ENCODE results near the gene GLB1L2.

The GLB1L2 gene

DNA sequence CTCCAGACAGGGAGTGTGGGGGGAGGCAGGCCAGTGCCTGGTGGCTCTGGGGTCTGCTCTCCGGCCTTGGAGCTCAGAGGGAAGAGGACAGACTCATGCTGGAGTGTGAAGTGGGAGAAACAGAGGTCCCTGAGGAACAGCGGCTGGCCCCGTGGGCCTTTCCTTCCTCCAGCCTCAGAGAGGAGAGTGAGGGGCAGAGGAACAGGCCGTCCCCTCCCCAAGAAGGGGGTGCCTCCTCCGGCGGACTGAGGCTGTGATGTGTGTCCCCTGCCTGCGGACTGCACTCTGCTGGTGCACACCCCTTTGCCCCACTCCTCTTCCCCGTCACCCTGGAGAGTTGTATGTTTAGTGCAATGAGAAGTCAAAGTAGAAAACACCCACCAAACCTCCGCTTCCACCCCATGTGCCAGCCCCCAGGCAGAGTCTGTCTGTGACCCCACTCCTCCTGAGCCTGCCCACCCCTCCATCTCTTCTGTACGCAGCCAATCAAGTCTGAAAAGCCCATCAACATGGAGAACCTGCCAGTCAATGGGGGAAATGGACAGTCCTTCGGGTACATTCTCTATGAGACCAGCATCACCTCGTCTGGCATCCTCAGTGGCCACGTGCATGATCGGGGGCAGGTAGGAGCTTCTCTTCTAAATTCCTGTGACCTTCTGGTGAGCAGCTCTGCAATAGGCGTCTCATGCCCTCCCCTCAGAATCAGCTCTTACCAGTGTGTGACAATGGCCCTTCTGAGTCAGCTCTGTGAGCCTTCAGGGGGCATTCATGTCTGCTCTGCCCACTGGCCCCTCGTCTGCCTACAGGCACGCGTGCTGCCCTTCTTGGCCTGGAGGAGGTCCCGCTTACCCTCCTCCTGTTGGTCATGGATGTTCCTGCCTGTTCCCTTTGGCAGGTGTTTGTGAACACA lies 39.0 kb downstream of the GLB1L2 start:
- no peak for DNase-seq

GRCh38 chr11:134371436-134372185 lies 39.8 kb downstream of the GLB1L2 start:
- no peak for DNase-seq

DNA sequence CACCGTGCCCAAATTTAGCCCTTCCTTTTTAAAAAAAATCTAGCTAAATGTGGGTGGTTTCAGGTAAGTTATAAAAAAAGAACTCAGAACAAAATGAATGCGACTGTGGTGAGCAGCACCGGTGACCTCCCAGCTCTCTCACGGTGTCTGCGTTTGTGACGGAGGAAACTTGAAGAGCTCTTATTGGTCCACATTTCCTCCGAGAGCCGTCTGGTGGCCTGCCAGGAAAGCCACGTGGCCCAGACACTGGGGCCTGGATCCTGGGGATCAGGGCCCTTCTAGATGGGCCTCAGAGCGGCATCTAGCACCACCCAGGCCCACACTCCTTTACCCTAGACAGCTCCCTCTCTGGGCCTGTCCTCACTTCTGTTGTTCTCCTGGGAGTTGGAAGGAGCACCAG lies 40.7 kb downstream of the GLB1L2 start:
- DNase-seq: no peak

DNA sequence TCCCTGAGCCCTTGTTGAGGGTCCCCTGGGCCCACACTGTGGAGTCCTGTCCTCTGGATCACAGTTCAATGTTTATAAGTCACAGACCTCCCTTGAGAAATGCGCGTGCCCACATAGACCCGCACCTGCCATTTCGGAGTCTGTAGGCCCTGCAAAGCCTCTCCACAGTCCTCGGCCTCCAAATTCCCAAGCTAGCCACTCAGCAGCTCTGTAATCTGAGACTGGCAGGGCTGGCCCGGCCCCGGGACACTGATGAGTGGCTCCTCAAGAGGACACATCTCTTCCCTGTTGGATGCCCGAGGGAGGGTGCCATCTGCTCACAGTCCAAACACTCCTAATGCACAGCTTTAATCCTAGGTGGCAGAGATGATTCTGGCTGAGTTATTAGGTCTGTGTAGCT lies 41.2 kb downstream of the GLB1L2 start:
- DNase-seq: no peak

DNA sequence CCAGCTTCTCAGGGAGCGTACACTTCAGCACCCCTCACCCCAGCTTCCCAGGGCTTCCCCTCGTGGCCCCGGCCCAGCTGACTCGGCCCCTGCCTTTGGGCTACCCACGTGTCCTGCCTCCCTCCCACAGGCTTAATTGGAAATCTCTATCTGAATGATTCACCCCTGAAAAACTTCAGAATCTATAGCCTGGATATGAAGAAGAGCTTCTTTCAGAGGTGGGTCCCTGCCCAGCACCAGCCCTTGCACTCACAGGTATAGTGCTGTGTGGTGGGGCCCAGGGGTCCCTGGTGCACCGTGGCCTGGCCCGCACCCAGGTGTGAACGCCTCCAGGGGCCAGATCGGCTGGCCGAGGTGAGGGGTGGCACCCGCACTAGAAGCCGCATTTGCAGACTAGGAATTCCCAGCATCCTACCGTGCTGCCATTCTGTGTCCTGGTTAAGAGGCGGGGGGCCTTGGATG lies 41.8 kb downstream of the GLB1L2 start:
- no peak for DNase-seq

DNA sequence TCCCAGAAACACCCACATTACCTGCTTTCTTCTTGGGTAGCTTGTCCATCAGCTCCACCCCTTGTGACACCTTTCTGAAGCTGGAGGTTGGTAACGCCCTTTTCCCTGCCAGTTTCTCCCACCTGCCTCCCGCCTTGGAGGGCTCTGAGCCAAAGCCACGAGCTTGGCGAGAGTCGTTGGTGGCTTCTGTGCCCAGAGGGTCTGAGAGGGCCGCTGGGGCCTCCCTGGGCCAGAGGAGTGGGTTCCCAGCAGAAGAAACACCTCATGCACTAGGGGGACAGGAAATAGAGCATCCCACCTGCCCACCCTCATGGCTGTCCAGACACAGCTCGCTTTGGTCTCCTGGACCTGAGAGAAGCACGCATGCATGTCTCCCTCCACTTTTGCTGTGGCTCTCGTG lies 42.4 kb downstream of the GLB1L2 start:
- no peak for DNase-seq

GRCh38 chr11:134374891-134375550 lies 43.2 kb downstream of the GLB1L2 start:
- no peak for DNase-seq

DNA sequence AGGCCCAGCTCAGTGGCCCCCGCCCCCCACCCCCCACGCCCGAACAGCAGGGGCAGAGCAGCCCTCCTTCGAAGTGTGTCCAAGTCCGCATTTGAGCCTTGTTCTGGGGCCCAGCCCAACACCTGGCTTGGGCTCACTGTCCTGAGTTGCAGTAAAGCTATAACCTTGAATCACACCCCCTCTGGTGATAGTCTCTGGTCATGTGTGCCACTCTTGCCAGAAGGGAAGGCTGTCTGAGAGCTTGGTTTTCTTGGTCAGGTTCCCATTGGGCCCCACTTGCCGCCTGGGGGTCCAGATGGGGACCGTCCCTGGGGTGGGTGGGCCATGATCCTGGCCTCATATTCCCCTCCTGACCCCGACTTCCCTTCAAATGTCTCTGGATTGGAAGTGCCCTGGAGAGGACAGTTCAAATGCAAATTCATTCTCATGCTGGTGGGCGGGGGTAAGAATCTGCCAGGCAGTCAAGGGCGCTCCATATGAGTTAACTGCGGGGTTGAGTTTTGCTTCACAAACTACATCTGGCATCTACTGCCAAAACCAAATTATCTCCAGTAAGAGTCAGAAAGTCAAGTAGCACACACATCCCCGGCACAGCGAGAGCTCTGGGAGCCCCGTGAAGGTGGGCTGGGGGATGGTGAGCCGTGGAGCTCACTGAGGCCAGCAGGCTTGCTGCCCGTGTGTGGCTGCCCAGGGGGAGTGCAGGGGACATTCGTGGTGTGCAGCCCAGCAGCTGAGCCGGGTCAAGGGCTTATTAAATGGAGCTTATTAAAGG lies 44.5 kb downstream of the GLB1L2 start:
- DNase-seq: no peak

- no peak for DNase-seq
These were observed 46.1 kb downstream of the GLB1L2 start for GRCh38 chr11:134377876-134378275.

GRCh38 chr11:134379241-134379640 lies 47.5 kb downstream of the GLB1L2 start:
- DNase-seq: no peak

GRCh38 chr11:134380229-134380628 lies 48.4 kb downstream of the GLB1L2 start:
- no peak for DNase-seq

GRCh38 chr11:134380785-134381184 lies 49.0 kb downstream of the GLB1L2 start:
- no peak for DNase-seq

DNA sequence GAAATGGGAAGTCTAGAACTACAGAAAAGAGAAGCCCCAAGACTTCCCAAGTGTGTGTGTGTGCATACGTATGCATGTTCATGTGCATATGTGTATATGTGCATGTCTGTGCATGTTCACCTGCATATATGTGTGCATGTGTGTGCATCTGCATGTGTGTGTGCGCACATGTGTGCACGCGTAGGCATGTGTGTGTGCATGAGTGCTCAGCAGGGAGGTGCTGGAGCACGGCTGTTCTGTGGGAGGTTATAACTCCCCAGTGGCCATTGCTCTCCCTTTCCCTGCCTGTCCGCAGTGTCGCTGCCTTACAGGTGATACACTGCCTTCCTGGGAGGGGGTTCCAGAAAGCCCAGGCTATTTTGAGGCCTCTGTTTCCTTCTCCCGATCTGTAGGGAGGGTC lies 50.5 kb downstream of the GLB1L2 start:
- DNase-seq: no peak

- DNase-seq: no peak
These were observed 51.0 kb downstream of the GLB1L2 start for GRCh38 chr11:134382830-134383229.

GRCh38 chr11:134383576-134384221 lies 51.9 kb downstream of the GLB1L2 start:
- no peak for DNase-seq

DNA sequence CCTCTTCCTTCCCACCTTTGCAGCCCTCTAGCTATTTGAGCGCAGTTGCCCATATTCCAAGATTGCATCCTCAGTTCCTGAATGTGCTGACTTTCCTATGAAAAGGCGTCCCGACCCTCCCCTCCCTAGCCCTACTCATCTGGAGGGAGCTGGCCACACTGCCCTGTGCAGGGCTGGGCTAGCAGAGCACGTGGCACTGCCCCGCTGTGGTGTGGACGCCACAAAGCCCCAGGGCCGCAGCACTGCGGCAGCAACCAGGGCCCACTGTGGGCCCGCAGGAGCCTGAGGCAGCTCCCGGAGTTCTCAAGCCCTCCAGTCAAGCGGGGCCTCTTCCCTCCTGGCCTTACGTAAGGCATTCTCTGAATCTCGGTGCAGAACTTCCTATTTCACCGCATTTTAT lies 52.6 kb downstream of the GLB1L2 start:
- no peak for DNase-seq

- DNase-seq: no peak
These were observed 53.4 kb downstream of the GLB1L2 start for GRCh38 chr11:134385171-134385570.

DNA sequence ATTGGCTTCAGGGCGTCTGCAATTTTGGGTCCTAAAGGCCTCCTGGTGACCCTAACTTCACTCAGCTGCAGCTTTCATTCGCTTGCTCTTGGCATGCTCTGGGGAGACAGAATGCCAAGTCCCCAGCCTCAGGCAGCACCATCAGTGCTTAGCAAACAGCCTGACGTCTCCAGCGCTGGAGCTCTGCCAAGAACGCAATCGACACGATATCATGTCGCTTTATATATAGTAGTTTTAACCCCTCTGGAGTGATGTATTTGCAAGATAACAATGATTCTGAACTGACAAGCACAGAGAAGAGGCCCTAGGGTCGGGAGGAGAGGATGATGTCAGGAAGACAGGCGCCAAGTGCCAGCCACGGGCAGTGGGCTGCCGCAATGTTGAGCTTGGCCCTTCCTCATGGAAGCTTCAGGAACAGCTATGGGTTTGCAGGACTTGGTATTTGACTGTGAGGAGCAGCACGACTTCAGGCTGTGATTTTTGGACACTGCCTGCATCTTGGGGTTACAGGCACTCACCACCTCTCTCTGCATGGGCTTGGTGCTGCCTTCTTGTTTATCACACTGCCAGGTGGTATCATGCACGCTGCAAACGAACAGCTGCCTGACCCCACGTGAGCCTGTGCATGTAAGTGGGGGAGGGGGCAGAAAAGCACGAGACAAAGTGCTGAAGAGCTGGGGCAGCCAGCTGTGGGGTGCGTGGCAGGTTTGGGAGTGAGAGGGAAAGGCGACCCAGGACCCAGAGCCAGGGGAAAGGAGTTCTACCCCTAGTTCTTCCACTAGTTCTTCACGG lies 54.2 kb downstream of the GLB1L2 start:
- no peak for DNase-seq

- peak; percentile 10 to 23 for DNase-seq
These were observed 55.2 kb downstream of the GLB1L2 start for GRCh38 chr11:134386945-134387344.

DNA sequence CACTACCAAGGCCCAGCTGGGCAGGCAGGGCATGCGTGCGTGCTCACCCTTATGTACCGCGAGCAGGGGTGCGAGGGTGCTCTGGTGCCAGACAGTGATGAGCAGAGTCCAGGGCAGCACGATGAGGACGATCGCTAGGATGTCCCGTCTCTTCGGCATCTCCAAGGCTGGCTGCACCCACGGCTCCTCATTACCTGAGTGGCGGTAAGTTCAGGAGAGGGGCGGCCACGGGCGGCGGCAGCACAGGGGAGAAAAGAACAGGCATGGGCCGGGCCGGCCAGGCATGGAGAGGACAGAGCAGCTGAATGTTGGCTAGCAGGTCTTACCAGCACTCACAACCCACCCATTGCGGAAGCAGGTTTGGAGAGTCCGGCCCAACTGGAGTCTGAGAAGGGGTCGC lies 55.7 kb downstream of the GLB1L2 start:
- no peak for DNase-seq

DNA sequence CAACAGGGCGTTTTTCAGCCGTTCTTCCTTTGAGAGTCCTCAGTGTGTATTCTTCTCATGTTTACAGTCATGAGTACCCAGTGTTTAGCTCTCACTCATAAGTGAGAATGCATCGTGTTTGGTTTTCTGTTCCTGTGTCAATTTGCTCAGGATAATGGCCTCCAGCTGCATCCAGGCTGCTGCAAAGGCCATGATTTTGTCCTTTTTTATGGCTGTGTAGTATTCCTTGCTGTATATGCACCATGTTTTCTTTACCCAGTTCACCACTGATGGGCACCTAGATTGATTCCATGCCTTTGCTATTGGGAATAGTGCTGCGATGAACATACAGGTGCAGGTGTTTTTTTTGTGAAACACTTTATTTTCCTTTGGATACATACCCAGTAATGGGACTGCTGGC lies 56.8 kb downstream of the GLB1L2 start:
- no peak for DNase-seq

Data from Kasumi-1 (cell line).